Transverse colon (tissue), 4 donors: ENCODE measurements around the gene P2RY2.
A peak's percentile ranks its signal among the peaks of the same experiment; 100 is the strongest.

Source experiments
- CTCF ChIP-seq, 5 experiments: fragments of 200-600 bp in 3 of 5; fragments of 450-650 bp in 2 of 5; sonication (generic) in 3 of 5; IDR thresholded peaks; 1 replicate in 2 of 5; 2 replicates in 3 of 5; pipeline ENCODE4 v1.5.1; 2016 to 2017; ENCODE audit warnings: antibody characterized with exemption in 5 of 5, inconsistent platforms in 3 of 5, mild to moderate bottlenecking in 2 of 5, moderate library complexity in 1 of 5
- EP300 ChIP-seq: sonication (generic); formaldehyde crosslinking; IDR thresholded peaks from one replicate; pipeline ENCODE4 v1.6.1; 2017; ENCODE audit warnings: antibody characterized with exemption, low read depth
- POLR2A ChIP-seq: fragments of 450-650 bp; IDR thresholded peaks from one replicate; pipeline ENCODE4 v1.6.1; 2016; ENCODE audit warnings: antibody characterized with exemption, mild to moderate bottlenecking, moderate library complexity
- POLR2AphosphoS5 ChIP-seq, 3 donors: sonication (generic); formaldehyde crosslinking; IDR thresholded peaks; one replicate each; pipeline ENCODE4 v1.6.1; 2016; ENCODE audit warnings: antibody characterized with exemption in 3 of 3

GRCh38 chr11:73182824-73183321, 35.2 kb upstream of the P2RY2 start:
- TF ChIP-seq POLR2A (no peak), CTCF (IDR thresholded peaks at IDR 0.05) (peak in 3 of 5 experiments; percentile 29 to 61 (median 30)), POLR2AphosphoS5 (IDR thresholded peaks at IDR 0.05) (no peak), EP300 (no peak)
